ENCODE data around the gene LMF2. TPM values are rescaled to one million over a fixed set of nuclear protein-coding genes. Genes with fewer than 3 reads are reported as not detected.
A peak's percentile ranks its signal among the peaks of the same experiment; 100 is the strongest.

The LMF2 gene
- total and polyA plus RNA-seq, 2 of the 8 experiments (the other 6 are each of a cell fraction or from before 2014, with no cell fraction given): 34.3 to 62.9 TPM

- TF ChIP-seq RFX5 (IDR thresholded peaks at IDR 0.05; ENCODE audit: borderline replicate concordance, low read depth, low read length): no peak
- TF ChIP-seq ASH2L (IDR thresholded peaks at IDR 0.05; ENCODE audit: low read length): peak; percentile 18
- no peak for TF ChIP-seq RXRA (IDR thresholded peaks at IDR 0.05; ENCODE audit: insufficient read depth, low read depth, low read length)
- no peak for TF ChIP-seq CEBPB (IDR thresholded peaks at IDR 0.05; ENCODE audit: low read depth, low read length)
- no peak for TF ChIP-seq TEAD4 (IDR thresholded peaks at IDR 0.05; ENCODE audit: low read depth, low read length)
- TF ChIP-seq BACH1 (IDR thresholded peaks at IDR 0.05; ENCODE audit: low read length): no peak
Observed at GRCh38 chr22:50525858-50526107, 18.3 kb upstream of the LMF2 start (continued).

Data from H1 (cell line).